Activated CD4-positive, alpha-beta T cell treated with anti-CD3 and anti-CD28 coated beads for 36 hours (primary cell): Measurements from ENCODE around the gene SPEM3. TPM values are rescaled to one million over a fixed set of nuclear protein-coding genes. Genes with fewer than 3 reads are reported as not detected.
"Not testable (repeated sequence)": the region's sequence is repeated elsewhere in the genome, so short reads cannot be mapped to it uniquely, and the experiment has no call there.

Experiments used
- ATAC-seq: fragments of 200-7000 bp; cut with Tn5 transposase; one replicate; pipeline ENCODE4 v1.10.0; 2021; ENCODE audit warnings: mild to moderate bottlenecking, moderate library complexity
- CTCF ChIA-PET: fragments of 350-600 bp; sonication (Branson Sonifier 250); formaldehyde crosslinking; loops from one replicate; lab custom pipeline; 2021; ENCODE audit warnings: antibody characterized with exemption; lab: Charles Lee
- POLR2A ChIA-PET: fragments of 350-600 bp; sonication (Branson Sonifier 250); formaldehyde crosslinking; loops from one replicate; lab custom pipeline; 2021; ENCODE audit warnings: antibody characterized with exemption, inconsistent platforms; lab: Charles Lee
- DNase-seq: peaks from one replicate; pipeline ENCODE4 v3.0.0-alpha.2; 2020
- H3K27ac Mint-ChIP-seq: one replicate; pipeline ENCODE4 v1.8.0; 2021; ENCODE audit warnings: mixed read lengths
- H3K27me3 Mint-ChIP-seq: one replicate; pipeline ENCODE4 v1.8.0; 2021; ENCODE audit warnings: mixed read lengths
- H3K36me3 Mint-ChIP-seq: one replicate; pipeline ENCODE4 v1.8.0; 2021; ENCODE audit warnings: low read depth, mixed read lengths
- H3K4me1 Mint-ChIP-seq: one replicate; pipeline ENCODE4 v1.8.0; 2021; ENCODE audit warnings: mixed read lengths
- H3K4me3 Mint-ChIP-seq: one replicate; pipeline ENCODE4 v1.8.0; 2021; ENCODE audit warnings: mild to moderate bottlenecking, moderate library complexity, mixed read lengths
- H3K9me3 Mint-ChIP-seq: one replicate; pipeline ENCODE4 v1.8.0; 2021; ENCODE audit warnings: low read depth, mixed read lengths
- intact Hi-C, 2 experiments: fragments of 100-400 bp; cut with DNase I in 1 of 2; cut with micrococcal nuclease in 1 of 2; formaldehyde crosslinking; loops; one replicate each; pipeline versions ENCODE4 v1.14.2 to v1.15.1; 2022 to 2024; cut with DNase I, micrococcal nuclease
- total RNA-seq, 2 experiments: library from RNA; stranded (reverse); gene quantifications; one replicate each; pipeline ENCODE4 v1.2.3, GENCODE V29; 2021

SPEM3 gene
- total RNA-seq, 2 experiments from 2014 or later: not detected

- no peak overlapping the region for H3K4me3 Mint-ChIP-seq
- intact Hi-C loops: loop anchor here in 1 of 2 experiments (2.0 kb wide), 1 partner anchor 35 kb away; no protein-coding TSS in a partner anchor
- CTCF ChIA-PET: interaction anchor here (0.7 to 3.5 kb wide), 10 partner anchors 10 to 153 kb away, joined by 3 to 12 read pairs (median 4); partner anchors contain the start of genes SENP3 and TMEM102
Observed at GRCh38 chr17:7475764-7476422, 47.2 kb downstream of the SPEM3 start.

GRCh38 chr17:7476494-7476893 is 47.8 kb downstream of the SPEM3 start:
- Mint-ChIP-seq H3K4me3 (peak overlapping the region; percentile 87), H3K4me1 (peaks cover 59% of the 10 kb centered on the region), H3K36me3 (peaks cover 10% of the 10 kb centered on the region), H3K27ac (peak overlapping the region; percentile 75), H3K9me3 (no peaks in the 10 kb centered on the region), H3K27me3 (no peaks in the 10 kb centered on the region)
- DNase-seq (no peak), ATAC-seq (no peak)
- intact Hi-C loops: loop anchor here in 1 of 2 experiments (2.0 kb wide), 1 partner anchor 36 kb away; no protein-coding TSS in a partner anchor
- CTCF ChIA-PET: interaction anchor here (0.5 to 3.5 kb wide), 11 partner anchors 10 to 238 kb away, joined by 3 to 12 read pairs (median 4); partner anchors contain the start of genes SENP3 and TMEM102
- POLR2A ChIA-PET: interaction anchor here (0.6 to 1.7 kb wide), 6 partner anchors 9 to 1154 kb away, joined by 3 to 9 read pairs (median 3); no protein-coding TSS in a partner anchor

More at GRCh38 chr17:7475764-7476422, 47.2 kb downstream of the SPEM3 start:
- Mint-ChIP-seq H3K9me3 (no peaks in the 10 kb centered on the region), H3K27me3 (no peaks in the 10 kb centered on the region), H3K36me3 (peaks cover 10% of the 10 kb centered on the region), H3K27ac (peak overlapping the region; percentile 75), H3K4me1 (peaks cover 55% of the 10 kb centered on the region)
- POLR2A ChIA-PET: interaction anchor here (0.6 to 1.7 kb wide), 3 partner anchors 9 to 12 kb away, joined by 3 to 9 read pairs (median 3); no protein-coding TSS in a partner anchor
- DNase-seq (peak; percentile 34), ATAC-seq (no peak)

DNA sequence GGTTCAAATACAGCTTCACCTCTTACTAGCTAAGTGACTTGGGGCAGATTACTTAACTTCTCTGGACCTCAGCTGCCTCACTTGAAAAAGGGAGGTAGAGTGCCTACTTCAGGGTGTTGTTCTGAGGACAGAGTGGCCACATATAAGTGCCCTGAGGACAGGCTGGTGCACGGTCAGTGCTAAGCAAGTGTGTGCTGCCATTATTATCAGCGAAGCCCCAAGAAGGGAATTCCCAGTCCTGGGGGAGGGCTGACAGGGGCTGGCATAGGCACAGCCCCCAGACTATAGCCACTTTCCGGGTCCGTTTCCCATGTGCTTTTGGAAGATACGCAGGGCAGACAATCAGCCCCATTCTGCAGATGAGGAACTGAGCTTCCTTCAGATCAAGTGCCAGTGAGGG is 48.3 kb downstream of the SPEM3 start:
- Mint-ChIP-seq H3K4me3 (peak overlapping the region; percentile 87), H3K9me3 (no peaks in the 10 kb centered on the region), H3K27ac (peak overlapping the region; percentile 75), H3K27me3 (no peaks in the 10 kb centered on the region), H3K36me3 (peaks cover 10% of the 10 kb centered on the region), H3K4me1 (peaks cover 59% of the 10 kb centered on the region)
- intact Hi-C loops: loop anchor here in 1 of 2 experiments (2.0 kb wide), 1 partner anchor 36 kb away; no protein-coding TSS in a partner anchor
- no peak for ATAC-seq
- ChIA-PET POLR2A (interaction anchor here (0.6 to 1.7 kb wide), 5 partner anchors 9 to 1154 kb away, joined by 3 to 9 read pairs (median 3); no protein-coding TSS in a partner anchor), CTCF (interaction anchor here (0.5 to 3.5 kb wide), 6 partner anchors 10 to 238 kb away, joined by 3 to 12 read pairs (median 5); partner anchors contain the start of gene TMEM102)
- DNase-seq: no peak

DNA sequence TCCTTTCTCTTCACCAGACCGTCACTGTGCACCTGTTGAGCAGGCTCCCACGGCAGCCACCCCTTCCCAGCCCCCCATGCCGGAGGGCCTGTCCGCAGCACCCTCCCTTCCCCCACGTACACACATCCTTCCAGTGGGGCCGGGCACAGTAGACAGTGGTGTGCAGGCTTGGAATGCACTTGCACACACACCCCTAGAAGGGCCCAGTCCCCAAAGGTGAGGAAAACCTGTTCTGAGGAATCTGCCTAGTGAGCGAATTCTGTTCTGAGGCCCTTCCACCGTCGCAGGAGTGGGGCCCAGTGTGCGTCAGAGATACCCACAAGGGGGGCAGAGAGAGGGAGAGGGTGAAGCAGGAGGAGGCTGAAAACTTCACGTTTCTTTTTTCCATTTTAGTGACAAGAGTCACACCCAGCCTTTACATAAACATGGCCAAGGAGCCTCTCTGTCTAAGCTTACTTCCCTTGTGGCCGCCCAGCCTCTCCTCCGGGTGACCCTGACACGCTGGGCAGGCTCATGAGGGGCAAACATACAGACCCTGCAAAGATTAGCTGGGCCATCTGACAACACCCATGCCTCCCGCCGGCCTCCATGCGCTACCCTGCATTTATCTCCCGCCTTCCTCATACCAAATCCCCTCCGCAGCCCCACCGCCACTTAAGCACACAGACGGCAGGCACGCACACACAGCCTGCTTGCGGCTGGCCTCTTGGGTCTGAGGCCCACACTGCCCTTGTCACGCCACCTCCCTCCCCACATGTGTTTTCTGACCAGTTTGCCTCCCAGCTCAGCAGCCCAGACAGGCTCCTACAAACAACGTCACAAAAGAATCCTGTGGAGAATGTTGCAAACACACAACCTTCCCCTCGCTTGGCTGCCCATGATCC is 49.0 kb downstream of the SPEM3 start:
- Mint-ChIP-seq H3K27ac (peak overlapping the region; percentile 91), H3K4me1 (peaks cover 62% of the 10 kb centered on the region), H3K4me3 (peak overlapping the region; percentile 87), H3K9me3 (no peaks in the 10 kb centered on the region), H3K36me3 (peaks cover 10% of the 10 kb centered on the region), H3K27me3 (no peaks in the 10 kb centered on the region)
- ChIA-PET CTCF (interaction anchor here (0.5 to 3.5 kb wide), 6 partner anchors 9 to 237 kb away, joined by 3 to 16 read pairs (median 5); partner anchors contain the start of genes FGF11 and TMEM102), POLR2A (interaction anchor here (0.5 to 1.5 kb wide), 5 partner anchors 11 to 357 kb away, joined by 3 read pairs; partner anchors contain the start of gene TMEM102)
- peak; percentile 8 for ATAC-seq
- intact Hi-C loops: loop anchor here (1.0 to 2.0 kb wide), 3 partner anchors 22 to 359 kb away; no protein-coding TSS in a partner anchor
- DNase-seq: peak; percentile 66

- peak; percentile 42 for ATAC-seq
- ChIA-PET CTCF (interaction anchor here (0.5 to 3.5 kb wide), 6 partner anchors 8 to 659 kb away, joined by 3 to 16 read pairs (median 4); partner anchors contain the start of gene FGF11), POLR2A (interaction anchor here (0.5 to 1.0 kb wide), 4 partner anchors 17 to 357 kb away, joined by 3 read pairs; partner anchors contain the start of gene TMEM102)
- Mint-ChIP-seq H3K27me3 (no peaks in the 10 kb centered on the region), H3K4me1 (peaks cover 67% of the 10 kb centered on the region), H3K36me3 (peaks cover 10% of the 10 kb centered on the region), H3K9me3 (no peaks in the 10 kb centered on the region), H3K4me3 (peak overlapping the region; percentile 87), H3K27ac (peak overlapping the region; percentile 91)
- intact Hi-C loops: loop anchor here (1.0 to 2.0 kb wide), 3 partner anchors 23 to 358 kb away; no protein-coding TSS in a partner anchor
- DNase-seq: peak; percentile 80
Observed at GRCh38 chr17:7478276-7479212, 49.9 kb downstream of the SPEM3 start.

DNA sequence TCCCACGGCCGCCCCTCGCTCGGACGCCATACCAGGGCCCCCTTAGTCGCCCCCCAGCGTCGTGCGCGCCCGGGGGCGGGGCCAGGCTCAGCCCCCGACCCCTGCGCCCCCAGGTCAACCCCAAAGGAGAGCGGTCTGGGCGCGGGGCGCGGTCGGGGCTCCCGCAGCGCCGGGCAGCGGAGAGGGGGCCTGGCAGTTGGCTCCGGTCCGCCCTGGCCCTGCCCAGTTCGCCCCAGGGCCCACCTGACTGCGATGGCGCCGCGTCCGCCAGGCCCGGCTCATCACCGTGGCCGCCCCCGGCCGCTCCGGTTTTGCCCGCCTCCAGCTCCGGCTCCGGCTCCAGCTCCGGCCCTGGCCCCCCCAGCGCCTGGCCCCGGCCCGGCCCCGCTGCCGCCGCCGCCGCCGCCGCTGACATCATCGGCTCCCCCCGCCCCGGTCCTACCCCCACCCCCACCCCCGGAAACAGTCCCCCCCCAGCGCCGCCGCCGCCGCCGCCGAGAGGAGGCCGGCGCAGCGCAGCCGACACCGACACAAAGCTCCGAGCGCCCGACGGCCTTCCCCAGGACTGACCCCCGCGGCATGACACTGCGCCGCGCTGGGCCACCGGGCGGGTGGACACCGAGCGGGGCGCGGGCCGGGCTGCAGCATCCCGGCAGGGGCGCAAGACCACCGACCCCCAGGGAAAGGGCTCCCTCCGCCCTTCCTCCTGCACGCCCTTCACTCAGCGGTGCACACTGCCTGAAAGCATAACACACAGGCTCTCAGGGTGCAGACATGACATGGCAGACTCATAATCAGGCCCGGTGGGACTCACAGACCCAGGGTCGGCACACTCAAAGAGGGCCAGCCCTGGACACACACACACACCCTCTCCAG is 50.8 kb downstream of the SPEM3 start, which contains the start of gene ZBTB4:
ZBTB4 (minus strand) TSS at position 419 of the 876 bp plus-strand sequence. CDS start 12,830 bp downstream, outside the sequence.
- peak; percentile 2 for ATAC-seq
- POLR2A ChIA-PET: interaction anchor here (0.6 to 1.3 kb wide), 6 partner anchors 9 to 104 kb away, joined by 3 to 6 read pairs (median 3); partner anchors contain the start of gene MPDU1
- intact Hi-C loops: loop anchor here (1.0 to 10.0 kb wide), 8 partner anchors 24 to 903 kb away; partner anchors contain the start of genes CTDNEP1 (in 1 of the 2), ELP5 (in 1 of the 2), PER1 (in 1 of the 2) and RNASEK (in 1 of the 2)
- Mint-ChIP-seq H3K4me1 (peaks cover 64% of the 10 kb centered on the region), H3K27ac (peak within 1 kb of the TSS; percentile 96), H3K9me3 (no peaks in the 10 kb centered on the region), H3K27me3 (no peaks in the 10 kb centered on the region), H3K36me3 (peaks cover 10% of the 10 kb centered on the region), H3K4me3 (peak within 1 kb of the TSS; percentile 87)
- DNase-seq: peak; percentile 76
- CTCF ChIA-PET: interaction anchor here (1.2 to 3.4 kb wide), 3 partner anchors 36 to 131 kb away, joined by 3 to 16 read pairs (median 5); no protein-coding TSS in a partner anchor

GRCh38 chr17:7480089-7480384 is 51.4 kb downstream of the SPEM3 start:
- no peaks in the 10 kb centered on the region for H3K9me3 Mint-ChIP-seq
- POLR2A ChIA-PET: interaction anchor here (0.8 to 1.3 kb wide), 5 partner anchors 8 to 103 kb away, joined by 3 to 6 read pairs (median 3); partner anchors contain the start of gene MPDU1
- peak overlapping the region; percentile 96 for H3K27ac Mint-ChIP-seq
- ATAC-seq (no peak), DNase-seq (no peak)
- H3K36me3 Mint-ChIP-seq: peaks cover 15% of the 10 kb centered on the region
- no peaks in the 10 kb centered on the region for H3K27me3 Mint-ChIP-seq
- H3K4me1 Mint-ChIP-seq: peaks cover 66% of the 10 kb centered on the region
- intact Hi-C loops: loop anchor here (5.0 to 10.0 kb wide), 5 partner anchors 228 to 902 kb away; partner anchors contain the start of genes CTDNEP1 (in 1 of the 2), ELP5 (in 1 of the 2), PER1 (in 1 of the 2) and RNASEK (in 1 of the 2)
- peak overlapping the region; percentile 87 for H3K4me3 Mint-ChIP-seq
- CTCF ChIA-PET: interaction anchor here (1.2 to 3.4 kb wide), 2 partner anchors 36 to 43 kb away, joined by 5 to 16 read pairs; no protein-coding TSS in a partner anchor

DNA sequence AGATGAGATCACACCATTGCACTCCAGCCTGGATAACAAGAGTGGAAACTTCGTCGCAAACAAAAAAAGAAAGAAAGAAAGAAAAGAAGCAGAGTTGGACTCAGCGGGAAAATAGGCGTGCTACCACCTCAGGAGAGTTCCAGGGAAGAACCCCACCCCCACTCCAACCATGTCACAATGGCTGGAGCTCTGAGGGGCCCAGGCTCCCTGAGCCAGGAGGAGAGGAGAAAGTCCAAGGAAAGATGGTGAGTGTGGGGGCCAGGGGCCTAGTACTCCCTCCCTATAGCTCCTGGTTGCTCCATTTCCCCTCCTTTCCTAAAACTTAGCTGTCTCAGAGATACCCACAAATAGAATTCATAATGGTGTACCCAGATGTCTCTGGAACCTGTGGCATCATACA is 52.6 kb downstream of the SPEM3 start, which contains the start of gene SLC35G6:
SLC35G6 (plus strand) TSS at position 172 of the 400 bp plus-strand sequence; CDS start at position 243, 71 bp downstream.
- H3K27me3 Mint-ChIP-seq, DNase-seq, ATAC-seq, H3K9me3 Mint-ChIP-seq: not testable (repeated sequence)
- POLR2A ChIA-PET: interaction anchor here (0.6 to 0.7 kb wide), 4 partner anchors 10 to 692 kb away, joined by 3 to 4 read pairs (median 3); no protein-coding TSS in a partner anchor
- Mint-ChIP-seq H3K4me3 (peak within 1 kb of the TSS; percentile 87), H3K27ac (peak within 1 kb of the TSS; percentile 100), H3K4me1 (peaks cover 67% of the 10 kb centered on the region), H3K36me3 (peaks cover 19% of the 10 kb centered on the region)
- intact Hi-C loops: loop anchor here (5.0 to 10.0 kb wide), 5 partner anchors 229 to 901 kb away; partner anchors contain the start of genes CTDNEP1 (in 1 of the 2), ELP5 (in 1 of the 2), PER1 (in 1 of the 2) and RNASEK (in 1 of the 2)
- CTCF ChIA-PET: interaction anchor here (0.6 to 3.4 kb wide), 4 partner anchors 37 to 147 kb away, joined by 3 to 16 read pairs (median 4); no protein-coding TSS in a partner anchor
